22Rv1 (cell line): ENCODE measurements around the gene GAST.
A peak's percentile ranks its signal among the peaks of the same experiment; 100 is the strongest.

ENCODE experiments used
- H3K27ac ChIP-seq: fragments of 450-650 bp; 2 replicates; pipeline ENCODE4 v1.5.1; 2017
- ZFX ChIP-seq: fragments of 450-650 bp; IDR thresholded peaks from 2 replicates; pipeline ENCODE4 v1.6.1; 2017; ENCODE audit warnings: antibody characterized with exemption, borderline replicate concordance
- TF ChIP-seq, protein P1 (sequence below): fragments of 450-650 bp; IDR thresholded peaks from 2 replicates; pipeline ENCODE4 v1.5.1; 2017; ENCODE audit warnings: mild to moderate bottlenecking

The GAST gene

DNA sequence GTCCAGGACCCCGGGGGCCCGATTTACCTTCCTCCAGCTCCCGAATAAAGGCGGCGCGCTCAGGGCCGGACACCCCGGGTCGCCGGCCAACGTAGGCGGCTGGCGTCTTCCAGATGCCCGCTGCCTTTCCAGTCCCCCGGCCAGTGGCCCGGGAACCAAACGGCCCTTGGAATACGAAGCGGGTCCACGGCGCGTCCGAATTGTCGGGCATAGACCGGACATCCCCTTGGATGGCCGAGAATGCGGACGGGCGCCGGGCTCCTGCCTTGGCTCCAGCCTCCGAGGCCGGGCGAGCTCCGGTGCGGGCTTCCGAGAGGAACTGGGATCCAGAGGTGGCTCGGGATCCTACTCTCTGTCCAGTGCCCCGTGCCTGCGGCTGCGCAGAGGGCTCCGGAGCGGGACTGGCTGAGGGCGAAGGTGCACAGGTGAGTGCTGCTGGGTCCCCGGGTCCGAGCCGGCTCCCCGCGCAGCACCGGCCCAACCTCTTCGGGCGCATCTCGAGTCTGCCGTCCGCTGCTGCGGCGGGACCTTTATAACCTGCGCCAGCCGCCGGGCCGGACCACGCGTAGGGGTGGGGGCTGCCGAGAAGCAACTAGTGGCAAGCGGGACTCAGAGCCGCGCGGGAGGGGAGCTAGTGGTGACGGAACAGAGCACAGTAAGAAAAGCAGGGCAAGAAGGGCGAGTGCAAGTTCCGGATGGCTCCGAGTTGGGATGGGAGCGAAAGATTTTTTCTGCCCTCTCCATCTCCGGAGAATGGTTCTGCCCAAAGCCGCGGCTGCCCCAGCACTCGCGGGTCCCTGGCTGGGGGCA, 22.2 kb downstream of the GAST start, which contains the start of gene HAP1:
HAP1 (minus strand) TSS at position 505 of the 810 bp plus-strand sequence; CDS start at position 496, 9 bp downstream.
- H3K27ac ChIP-seq: peak within 1 kb of the TSS; percentile 42; the same call in 1 of the 2 replicates
- TF ChIP-seq ZFX: no peak
- TF ChIP-seq, protein P1, sequence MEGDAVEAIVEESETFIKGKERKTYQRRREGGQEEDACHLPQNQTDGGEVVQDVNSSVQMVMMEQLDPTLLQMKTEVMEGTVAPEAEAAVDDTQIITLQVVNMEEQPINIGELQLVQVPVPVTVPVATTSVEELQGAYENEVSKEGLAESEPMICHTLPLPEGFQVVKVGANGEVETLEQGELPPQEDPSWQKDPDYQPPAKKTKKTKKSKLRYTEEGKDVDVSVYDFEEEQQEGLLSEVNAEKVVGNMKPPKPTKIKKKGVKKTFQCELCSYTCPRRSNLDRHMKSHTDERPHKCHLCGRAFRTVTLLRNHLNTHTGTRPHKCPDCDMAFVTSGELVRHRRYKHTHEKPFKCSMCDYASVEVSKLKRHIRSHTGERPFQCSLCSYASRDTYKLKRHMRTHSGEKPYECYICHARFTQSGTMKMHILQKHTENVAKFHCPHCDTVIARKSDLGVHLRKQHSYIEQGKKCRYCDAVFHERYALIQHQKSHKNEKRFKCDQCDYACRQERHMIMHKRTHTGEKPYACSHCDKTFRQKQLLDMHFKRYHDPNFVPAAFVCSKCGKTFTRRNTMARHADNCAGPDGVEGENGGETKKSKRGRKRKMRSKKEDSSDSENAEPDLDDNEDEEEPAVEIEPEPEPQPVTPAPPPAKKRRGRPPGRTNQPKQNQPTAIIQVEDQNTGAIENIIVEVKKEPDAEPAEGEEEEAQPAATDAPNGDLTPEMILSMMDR: no peak

DNA sequence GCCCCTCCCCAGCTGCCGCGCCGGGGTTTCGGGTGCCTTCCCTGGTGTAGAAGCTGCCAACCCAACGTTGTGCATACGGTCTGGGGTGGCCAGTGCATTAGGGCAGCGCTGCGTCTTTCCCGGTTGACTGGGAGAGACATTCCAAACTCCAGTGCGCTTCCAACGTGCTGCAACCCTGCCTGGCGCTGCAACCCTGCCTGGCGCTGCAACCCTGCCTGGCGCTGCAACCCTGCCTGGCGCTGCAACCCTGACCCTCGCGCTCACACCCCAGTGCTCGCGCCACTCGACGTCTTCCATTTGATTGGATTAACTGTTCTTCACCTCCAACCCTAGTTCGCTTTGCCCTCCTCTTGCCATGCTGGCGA, 22.8 kb downstream of the GAST start:
- H3K27ac ChIP-seq: peak overlapping the region; percentile 42; the same call in 1 of the 2 replicates
- TF ChIP-seq ZFX: no peak
- TF ChIP-seq, protein P1: 0 out of 2 replicates have a peak, but pooled peaks have one; percentile 3

DNA sequence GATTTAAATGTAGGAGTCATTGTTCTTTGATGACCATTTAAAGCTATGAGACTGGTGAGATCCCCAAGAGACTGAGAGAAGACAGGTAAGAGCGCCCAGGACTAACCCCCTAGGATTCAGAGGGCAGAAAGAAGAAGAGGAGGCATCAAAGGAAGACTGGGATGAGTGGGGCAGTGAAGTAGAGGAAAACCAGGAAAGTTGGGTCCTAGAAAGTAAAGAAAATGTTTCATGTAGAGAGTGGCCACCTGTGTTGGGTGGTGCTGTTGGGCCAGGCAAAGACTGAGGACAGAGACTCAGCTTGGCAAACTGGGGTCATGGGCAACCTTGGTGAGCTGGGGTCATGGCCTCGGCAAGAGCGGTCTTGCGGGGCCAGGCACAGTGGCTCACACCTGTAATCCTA, 23.6 kb downstream of the GAST start:
- TF ChIP-seq, protein P1: no peak
- TF ChIP-seq ZFX: no peak
- H3K27ac ChIP-seq: no peak overlapping the region

DNA sequence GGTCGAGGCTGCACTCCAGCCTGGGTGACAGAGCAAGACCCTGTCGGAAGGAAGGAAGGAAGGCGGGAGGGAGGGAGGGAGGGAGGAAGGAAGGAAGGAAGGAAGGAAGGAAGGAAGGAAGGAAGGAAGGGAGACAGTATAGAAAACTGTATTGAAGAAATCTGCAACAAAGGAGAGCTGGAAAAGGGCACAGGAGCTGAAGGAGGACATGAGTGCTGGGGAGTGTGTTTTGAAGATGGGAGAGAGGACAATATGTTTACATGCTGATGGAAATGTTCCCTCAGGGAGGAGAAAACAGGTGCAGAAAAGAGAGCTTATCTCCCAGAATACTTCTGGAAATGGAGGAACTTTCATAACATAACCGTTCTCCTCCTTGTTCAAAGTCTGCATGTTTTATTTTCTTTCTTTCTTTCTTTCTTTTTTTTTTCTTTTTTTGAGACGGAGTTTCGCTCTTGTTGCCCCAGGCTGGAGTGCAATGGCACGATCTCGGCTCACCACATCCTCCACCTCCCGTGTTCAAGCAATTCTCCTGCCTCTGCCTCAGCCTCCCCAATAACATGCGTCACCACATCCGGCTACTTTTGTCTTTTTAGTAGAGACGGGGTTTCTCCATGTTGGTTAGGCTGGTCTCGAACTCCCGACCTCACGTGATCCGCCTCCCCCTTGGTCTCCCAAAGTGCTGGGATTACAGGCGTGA, 25.0 kb downstream of the GAST start:
- TF ChIP-seq, protein P1: no peak
- TF ChIP-seq ZFX: no peak
- H3K27ac ChIP-seq: no peak overlapping the region

DNA sequence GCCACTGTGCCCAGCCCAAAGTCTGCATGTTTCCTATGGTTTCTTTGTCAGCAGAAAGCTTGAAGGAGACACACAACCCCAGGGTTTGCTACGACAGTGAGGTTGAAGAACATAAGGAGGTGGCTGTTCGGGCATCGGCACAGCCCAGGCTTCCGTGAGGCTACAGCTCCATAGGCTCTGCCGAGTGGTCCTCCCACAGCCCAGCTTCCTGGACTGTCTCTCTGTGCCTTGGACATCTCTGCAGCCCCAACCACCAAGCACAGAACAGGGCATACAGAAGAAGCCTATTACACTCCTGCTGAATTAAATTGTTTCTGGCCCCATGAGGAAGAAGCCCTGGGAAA, 25.5 kb downstream of the GAST start:
- no peak for TF ChIP-seq ZFX
- TF ChIP-seq, protein P1: no peak
- H3K27ac ChIP-seq: no peak overlapping the region

DNA sequence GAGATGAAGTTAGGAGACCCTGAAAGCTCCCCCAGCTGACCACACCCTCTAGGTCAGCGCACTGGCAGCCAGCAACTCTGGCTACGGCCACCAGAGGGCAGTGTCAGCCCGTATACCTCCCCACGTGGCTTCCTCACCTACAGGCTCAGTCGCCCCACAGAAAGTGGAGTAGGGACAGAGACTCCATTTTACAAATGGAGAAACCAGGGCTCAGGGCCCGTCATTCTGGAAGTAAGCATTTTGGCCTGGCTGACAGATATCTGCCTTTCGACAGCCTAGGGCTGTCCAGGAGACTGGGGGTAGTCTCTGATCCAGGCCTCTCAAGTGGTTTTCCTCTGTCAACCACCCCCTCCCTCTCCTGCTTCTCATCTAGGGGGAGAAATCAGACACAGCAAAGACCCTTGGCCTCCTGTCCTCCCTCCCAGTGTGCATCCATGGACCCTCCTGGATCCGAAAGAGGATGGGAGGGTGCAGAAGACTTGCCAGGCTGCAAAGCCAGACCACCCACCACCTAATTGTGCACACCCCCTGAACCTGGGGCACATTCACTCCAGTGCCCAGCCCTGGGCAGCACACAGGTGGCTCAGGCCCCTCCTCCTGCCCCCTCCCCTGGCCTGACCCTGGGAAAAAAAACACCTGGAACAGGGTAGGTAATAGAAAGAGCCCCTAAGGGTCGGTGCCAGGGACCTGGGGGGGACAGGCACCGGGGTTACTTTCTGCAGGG, 26.1 kb downstream of the GAST start:
- no peak overlapping the region for H3K27ac ChIP-seq
- no peak for TF ChIP-seq ZFX
- TF ChIP-seq, protein P1: peak; percentile 92

DNA sequence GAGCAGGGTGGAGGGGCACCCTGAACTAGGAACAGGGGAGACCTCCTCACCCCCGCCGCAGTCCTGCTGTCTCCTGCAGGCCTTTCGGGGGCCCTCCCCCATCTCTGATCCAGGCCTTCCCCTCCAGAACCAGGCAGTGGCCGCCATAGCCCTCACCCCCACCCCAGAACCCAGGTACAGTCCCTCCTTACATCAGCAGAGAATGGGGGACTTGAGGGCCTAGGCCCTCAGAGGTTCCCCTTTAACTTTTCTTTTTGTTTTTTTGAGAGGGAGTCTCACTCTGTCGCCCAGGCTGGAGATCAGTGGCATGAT, 26.6 kb downstream of the GAST start:
- TF ChIP-seq ZFX: no peak
- TF ChIP-seq, protein P1: no peak
- no peak overlapping the region for H3K27ac ChIP-seq
